Adrenal gland (tissue), 5 donors: ENCODE measurements around the gene RAB21.
"Not testable (repeated sequence)": the region's sequence is repeated elsewhere in the genome, so short reads cannot be mapped to it uniquely, and the experiment has no call there.

ENCODE experiments used
- CTCF ChIP-seq, 6 experiments: fragments of 450-650 bp in 4 of 6; fragments of 200-600 bp in 2 of 6; sonication (generic) in 1 of 6; IDR thresholded peaks; 1 replicate in 5 of 6; 2 replicates in 1 of 6; pipeline versions ENCODE4 v1.5.1 to v1.8.0; 2016 to 2021; ENCODE audit warnings: antibody characterized with exemption in 6 of 6, mild to moderate bottlenecking in 2 of 6, moderate library complexity in 1 of 6
- POLR2A ChIP-seq, 2 donors: fragments of 450-650 bp; IDR thresholded peaks; one replicate each; pipeline ENCODE4 v1.6.1; 2017; ENCODE audit warnings: antibody characterized with exemption in 2 of 2, mild to moderate bottlenecking in 2 of 2, moderate library complexity in 1 of 2
- donor health status: DM: no; HTN: no; CAD: no.

GRCh38 chr12:71815242-71815641 is 60.6 kb downstream of the RAB21 start:
- TF ChIP-seq CTCF, POLR2A (IDR thresholded peaks at IDR 0.05): not testable (repeated sequence)
